ENCODE data around the gene PERM1. TPM values are rescaled to one million over a fixed set of nuclear protein-coding genes. Genes with fewer than 3 reads are reported as not detected.
"Not testable (repeated sequence)": the region's sequence is repeated elsewhere in the genome, so short reads cannot be mapped to it uniquely, and the experiment has no call there.

The PERM1 gene
- total RNA-seq, 1 experiment from 2014 or later = not detected

GRCh38 chr1:978835-979743 is 2.8 kb downstream of the PERM1 start:
- Mint-ChIP-seq H3K27ac (no peak overlapping the region), H3K27me3 (ENCODE audit: low read depth) (peaks cover 24% of the 10 kb centered on the region), H3K36me3 (peaks cover 3% of the 10 kb centered on the region; the same call in 1 of the 2 replicates), H3K4me3 (no peak overlapping the region), H3K4me1 (peaks cover 4% of the 10 kb centered on the region), H3K9me3 (peaks cover 3% of the 10 kb centered on the region)
- no peak for DNase-seq (ENCODE audit: low spot score)
- POLR2A ChIA-PET = no interaction called here
- no peak for TF ChIP-seq SP1 (CRISPR knock-in tag; conservative IDR thresholded peaks at IDR 0.05)
- TF ChIP-seq, protein P1, sequence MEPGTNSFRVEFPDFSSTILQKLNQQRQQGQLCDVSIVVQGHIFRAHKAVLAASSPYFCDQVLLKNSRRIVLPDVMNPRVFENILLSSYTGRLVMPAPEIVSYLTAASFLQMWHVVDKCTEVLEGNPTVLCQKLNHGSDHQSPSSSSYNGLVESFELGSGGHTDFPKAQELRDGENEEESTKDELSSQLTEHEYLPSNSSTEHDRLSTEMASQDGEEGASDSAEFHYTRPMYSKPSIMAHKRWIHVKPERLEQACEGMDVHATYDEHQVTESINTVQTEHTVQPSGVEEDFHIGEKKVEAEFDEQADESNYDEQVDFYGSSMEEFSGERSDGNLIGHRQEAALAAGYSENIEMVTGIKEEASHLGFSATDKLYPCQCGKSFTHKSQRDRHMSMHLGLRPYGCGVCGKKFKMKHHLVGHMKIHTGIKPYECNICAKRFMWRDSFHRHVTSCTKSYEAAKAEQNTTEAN (CRISPR knock-in tag; IDR thresholded peaks at IDR 0.05) = no peak
- no peak for TF ChIP-seq NR3C1 (CRISPR knock-in tag; conservative IDR thresholded peaks at IDR 0.05; ENCODE audit: low read depth)
- TF ChIP-seq IRF1 (CRISPR knock-in tag; IDR thresholded peaks at IDR 0.05) = no peak
- no peak for ATAC-seq
- CTCF ChIA-PET = interaction anchor here (1.1 to 2.5 kb wide), 3 partner anchors 23 to 85 kb away, joined by 4 to 12 read pairs (median 4); no protein-coding TSS in a partner anchor

GRCh38 chr1:978069-978834 is 3.6 kb downstream of the PERM1 start:
- DNase-seq (ENCODE audit: low spot score) (no peak), ATAC-seq (no peak)
- CTCF ChIA-PET = interaction anchor here (1.1 kb wide), 1 partner anchor 24 kb away, joined by 4 read pairs; no protein-coding TSS in a partner anchor
- Mint-ChIP-seq H3K27me3 (ENCODE audit: low read depth) (peaks cover 17% of the 10 kb centered on the region), H3K4me3 (no peak overlapping the region), H3K9me3 (peaks cover 3% of the 10 kb centered on the region), H3K4me1 (peaks cover 4% of the 10 kb centered on the region), H3K36me3 (peaks cover 3% of the 10 kb centered on the region; the same call in 1 of the 2 replicates), H3K27ac (peak overlapping the region; percentile 19; the same call in 1 of the 2 replicates)
- no peak for TF ChIP-seq ZBTB21 (CRISPR knock-in tag; IDR thresholded peaks at IDR 0.05; ENCODE audit: borderline replicate concordance)
- TF ChIP-seq CDX4 (CRISPR knock-in tag; IDR thresholded peaks at IDR 0.05; ENCODE audit: borderline replicate concordance) = no peak
- TF ChIP-seq, protein P2, sequence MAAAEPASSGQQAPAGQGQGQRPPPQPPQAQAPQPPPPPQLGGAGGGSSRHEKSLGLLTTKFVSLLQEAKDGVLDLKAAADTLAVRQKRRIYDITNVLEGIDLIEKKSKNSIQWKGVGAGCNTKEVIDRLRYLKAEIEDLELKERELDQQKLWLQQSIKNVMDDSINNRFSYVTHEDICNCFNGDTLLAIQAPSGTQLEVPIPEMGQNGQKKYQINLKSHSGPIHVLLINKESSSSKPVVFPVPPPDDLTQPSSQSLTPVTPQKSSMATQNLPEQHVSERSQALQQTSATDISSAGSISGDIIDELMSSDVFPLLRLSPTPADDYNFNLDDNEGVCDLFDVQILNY (CRISPR knock-in tag; IDR thresholded peaks at IDR 0.05) = no peak
- no peak for TF ChIP-seq IRF1 (CRISPR knock-in tag; IDR thresholded peaks at IDR 0.05)
- TF ChIP-seq ZNF232 (CRISPR knock-in tag; IDR thresholded peaks at IDR 0.05) = no peak
- no peak for TF ChIP-seq PRRX2 (CRISPR knock-in tag; IDR thresholded peaks at IDR 0.05)
- TF ChIP-seq FOXP1 (CRISPR knock-in tag; IDR thresholded peaks at IDR 0.05; ENCODE audit: borderline replicate concordance) = no peak
- TF ChIP-seq E2F1 (CRISPR knock-in tag; IDR thresholded peaks at IDR 0.05) = no peak
- no peak for TF ChIP-seq ATF3 (CRISPR knock-in tag; conservative IDR thresholded peaks at IDR 0.05)
- POLR2A ChIA-PET = no interaction called here

DNA sequence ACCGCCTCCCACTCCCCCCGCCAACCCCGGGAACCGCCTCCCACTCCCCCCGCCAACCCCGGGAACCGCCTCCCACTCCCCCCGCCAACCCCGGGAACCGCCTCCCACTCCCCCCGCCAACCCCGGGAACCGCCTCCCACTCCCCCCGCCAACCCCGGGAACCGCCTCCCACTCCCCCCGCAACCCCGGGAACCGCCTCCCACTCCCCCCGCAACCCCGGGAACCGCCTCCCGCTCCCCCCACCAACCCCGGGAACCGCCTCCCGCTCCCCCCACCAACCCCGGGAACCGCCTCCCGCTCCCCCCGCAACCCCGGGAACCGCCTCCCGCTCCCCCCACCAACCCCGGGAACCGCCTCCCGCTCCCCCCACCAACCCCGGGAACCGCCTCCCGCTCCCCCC is 5.1 kb downstream of the PERM1 start:
- H3K27me3 Mint-ChIP-seq (ENCODE audit: low read depth); ATAC-seq; H3K4me3 Mint-ChIP-seq; H3K36me3 Mint-ChIP-seq; H3K4me1 Mint-ChIP-seq; H3K9me3 Mint-ChIP-seq; POLR2A ChIA-PET; H3K27ac Mint-ChIP-seq; DNase-seq (ENCODE audit: low spot score): not testable (repeated sequence)
- CTCF ChIA-PET = interaction anchor here (0.9 to 1.5 kb wide), 8 partner anchors 25 to 315 kb away, joined by 3 to 7 read pairs (median 4); no protein-coding TSS in a partner anchor

Data from WTC11 (cell line).